Muscle of back (tissue), 11 donors: ENCODE data around the gene NPEPL1. TPM values are rescaled to one million over a fixed set of nuclear protein-coding genes. Genes with fewer than 3 reads are reported as not detected.
A peak's percentile ranks its signal among the peaks of the same experiment; 100 is the strongest.

Experiments
- DNase-seq, 3 donors: peaks; one replicate each; pipeline versions ENCODE4 v3.0.0 to v3.0.0-alpha.2; 2013
- polyA plus RNA-seq, 10 donors: library from polyadenylated mRNA; unstranded; fragments of 120-200 nt; gene quantifications; one replicate each; pipeline ENCODE4 v1.2.1, GENCODE V29; 2013; ENCODE audit not compliant: insufficient read length in 10 of 10

Gene NPEPL1
- polyA plus RNA-seq, 10 donors, result 26.4 to 59.7 (median 38.4) TPM

DNA sequence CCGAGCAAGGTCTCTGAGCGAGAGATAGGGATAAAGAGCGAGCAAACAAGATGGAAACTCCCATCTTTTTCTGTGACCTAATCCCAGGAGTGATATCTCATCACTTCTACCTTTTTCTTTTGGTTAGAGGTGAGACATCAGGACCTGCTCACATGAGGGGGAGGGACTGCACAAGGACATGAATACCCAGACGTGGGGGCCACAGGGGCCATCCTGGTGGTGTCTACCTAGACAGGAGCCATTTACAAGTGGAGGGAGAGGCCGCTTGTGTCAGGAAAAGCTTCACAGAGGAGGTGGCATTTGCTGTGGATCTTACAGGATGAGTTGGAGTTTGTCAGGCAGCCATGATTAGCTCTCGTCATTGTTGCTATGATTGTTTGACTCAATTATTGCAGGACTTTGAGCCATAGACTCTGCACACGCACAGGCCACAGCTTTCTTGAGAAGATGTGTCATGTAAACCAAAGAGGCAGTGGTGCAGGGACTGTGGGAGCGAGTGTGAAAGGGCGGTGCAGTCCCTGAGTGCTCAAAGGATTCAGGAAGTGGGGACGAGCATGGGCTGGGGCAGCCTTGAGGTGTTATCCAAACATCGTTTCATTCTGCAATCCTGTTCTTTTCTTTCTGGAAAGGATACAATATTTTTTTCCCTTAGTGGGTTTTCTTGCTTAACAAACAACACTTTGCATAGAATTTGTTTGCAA, 7.7 kb downstream of the NPEPL1 start:
- peak in 2 of 3 donors; percentile 38 to 76 for DNase-seq

DNA sequence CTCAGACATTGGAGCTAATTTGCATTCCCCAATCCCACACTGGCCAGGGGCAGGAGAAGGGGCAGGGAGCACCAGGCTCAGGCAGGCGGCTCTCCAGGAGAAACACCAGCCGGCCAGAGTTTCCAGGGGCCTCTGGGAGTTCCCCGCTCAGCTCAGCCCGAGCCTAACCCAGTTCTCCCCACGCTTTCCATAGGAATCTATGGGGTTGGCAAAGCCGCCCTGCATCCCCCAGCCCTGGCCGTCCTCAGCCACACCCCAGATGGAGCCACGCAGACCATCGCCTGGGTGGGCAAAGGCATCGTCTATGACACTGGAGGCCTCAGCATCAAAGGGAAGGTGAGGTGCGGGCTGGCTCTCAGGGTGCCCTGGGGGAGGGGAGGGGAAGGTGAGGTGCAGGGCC, 8.2 kb downstream of the NPEPL1 start:
- peak in 1 of 3 donors; percentile 67 for DNase-seq

GRCh38 chr20:58701431-58702160, 9.0 kb downstream of the NPEPL1 start:
- no peak for DNase-seq

DNA sequence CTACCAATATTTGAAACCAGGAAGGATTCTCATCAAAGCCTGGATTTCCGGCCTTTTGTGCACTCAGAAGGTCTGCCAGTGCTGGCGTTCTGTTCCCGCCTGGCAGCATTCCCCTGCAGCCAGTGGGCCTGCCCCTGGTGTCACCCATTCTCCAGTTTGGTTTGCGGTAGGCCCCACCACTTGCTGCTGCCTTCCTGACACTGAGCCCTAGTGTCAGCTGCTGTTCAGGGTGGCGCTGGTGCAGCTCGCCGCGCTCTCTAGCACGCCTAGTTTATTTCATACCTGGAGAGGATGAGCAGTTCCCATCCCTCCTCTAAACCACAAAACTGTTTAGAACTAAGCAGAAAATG, 9.5 kb downstream of the NPEPL1 start:
- no peak for DNase-seq

DNA sequence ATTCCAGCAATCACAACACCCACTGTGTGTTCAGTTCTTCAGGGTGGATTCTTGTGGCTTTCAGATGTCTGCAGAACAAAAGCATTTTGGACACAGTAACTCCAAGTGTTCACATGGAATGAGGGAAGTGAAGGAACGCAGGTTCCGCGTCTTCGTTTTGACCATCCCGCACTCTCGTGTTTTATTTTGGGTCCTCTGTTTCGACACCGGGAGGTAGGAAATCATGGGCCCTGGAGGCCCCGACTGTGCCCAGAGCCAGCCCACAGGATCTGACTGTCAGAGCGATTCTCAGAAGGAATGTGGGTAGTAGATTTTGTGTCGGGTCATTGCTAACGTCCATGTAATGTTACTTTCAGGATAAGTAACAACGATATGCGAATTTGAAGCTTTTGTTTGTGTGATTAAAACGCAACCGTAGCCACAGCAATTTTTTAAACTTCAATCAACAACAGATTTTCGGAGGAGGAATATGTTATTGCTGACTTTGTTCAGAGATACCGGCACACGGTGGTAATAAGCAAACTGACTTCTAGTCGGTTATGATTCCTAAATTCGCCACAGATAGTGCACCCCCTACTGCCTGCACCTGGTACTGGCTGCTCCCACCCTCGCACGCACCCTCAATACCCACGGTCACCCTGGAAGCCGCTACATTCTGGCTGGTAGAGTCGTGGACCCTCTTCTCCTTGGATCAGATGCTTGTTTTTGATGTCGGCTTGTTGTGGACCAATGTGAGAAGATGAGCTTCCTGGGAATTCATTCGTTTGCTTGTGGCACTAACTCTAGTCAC, 10.5 kb downstream of the NPEPL1 start:
- DNase-seq, result no peak

DNA sequence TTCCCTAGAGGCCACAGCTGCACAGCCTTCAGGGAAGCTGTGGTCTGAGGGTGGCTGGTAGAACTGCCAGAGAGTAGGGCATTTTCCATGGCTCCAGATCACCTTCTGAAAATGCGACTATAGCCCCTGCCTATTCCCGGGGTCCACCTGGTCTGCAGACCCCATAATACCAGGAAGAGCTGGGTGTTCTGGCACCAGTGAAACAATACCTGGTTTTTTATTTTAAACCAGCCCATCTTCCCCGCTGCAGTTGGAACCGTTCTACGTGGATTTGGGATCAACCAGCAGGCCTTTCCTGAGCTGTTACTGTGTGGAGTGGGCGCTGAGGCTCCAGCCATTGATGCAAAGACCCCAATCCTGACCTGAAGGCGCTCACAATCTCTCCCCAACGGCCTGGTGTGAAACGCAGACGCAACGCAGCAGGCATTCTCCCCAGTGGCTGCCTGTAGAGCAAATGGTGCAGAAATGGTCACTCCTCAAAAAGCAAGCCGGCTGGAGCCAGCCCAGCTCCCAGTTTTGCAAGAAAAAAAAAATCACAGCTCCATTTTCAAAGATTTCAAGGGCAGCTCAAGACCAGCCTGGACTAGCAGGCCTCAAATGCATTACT, 11.3 kb downstream of the NPEPL1 start:
- DNase-seq, result no peak

DNA sequence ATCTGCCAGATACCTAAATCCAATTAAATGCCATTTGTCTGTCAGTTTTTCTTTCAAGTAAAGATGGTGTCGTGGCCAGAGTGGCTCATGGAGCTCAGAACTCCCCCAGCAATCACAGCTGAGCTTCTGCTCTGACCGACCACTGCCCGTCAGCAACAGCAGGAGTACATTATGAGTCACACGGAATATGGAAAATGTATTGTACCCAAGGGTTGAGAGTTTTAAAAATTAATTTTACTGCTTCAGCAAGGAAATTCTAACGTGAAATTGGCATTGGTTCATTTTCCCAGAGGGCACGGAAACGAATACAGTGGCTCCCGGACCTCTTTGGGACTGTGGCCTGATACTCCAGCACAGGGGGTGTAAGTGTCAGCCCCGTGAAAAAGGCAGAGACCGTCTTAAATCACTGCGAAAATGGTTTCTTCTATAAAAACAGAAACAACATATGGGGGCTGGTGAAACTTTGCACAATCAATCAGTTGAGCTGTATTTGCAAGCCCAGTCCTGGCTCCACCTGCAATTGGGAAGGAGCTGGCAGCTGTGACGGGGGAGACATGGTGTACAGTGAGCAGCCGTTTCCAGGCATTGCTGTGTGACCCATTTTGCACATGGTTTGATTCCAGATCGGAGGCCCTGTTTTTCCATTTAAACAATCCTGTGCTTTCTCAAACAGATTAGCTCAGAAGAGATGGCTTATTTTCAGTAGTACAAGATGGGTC, 12.8 kb downstream of the NPEPL1 start:
- DNase-seq, result peak; percentile 72 to 93 (median 87)

DNA sequence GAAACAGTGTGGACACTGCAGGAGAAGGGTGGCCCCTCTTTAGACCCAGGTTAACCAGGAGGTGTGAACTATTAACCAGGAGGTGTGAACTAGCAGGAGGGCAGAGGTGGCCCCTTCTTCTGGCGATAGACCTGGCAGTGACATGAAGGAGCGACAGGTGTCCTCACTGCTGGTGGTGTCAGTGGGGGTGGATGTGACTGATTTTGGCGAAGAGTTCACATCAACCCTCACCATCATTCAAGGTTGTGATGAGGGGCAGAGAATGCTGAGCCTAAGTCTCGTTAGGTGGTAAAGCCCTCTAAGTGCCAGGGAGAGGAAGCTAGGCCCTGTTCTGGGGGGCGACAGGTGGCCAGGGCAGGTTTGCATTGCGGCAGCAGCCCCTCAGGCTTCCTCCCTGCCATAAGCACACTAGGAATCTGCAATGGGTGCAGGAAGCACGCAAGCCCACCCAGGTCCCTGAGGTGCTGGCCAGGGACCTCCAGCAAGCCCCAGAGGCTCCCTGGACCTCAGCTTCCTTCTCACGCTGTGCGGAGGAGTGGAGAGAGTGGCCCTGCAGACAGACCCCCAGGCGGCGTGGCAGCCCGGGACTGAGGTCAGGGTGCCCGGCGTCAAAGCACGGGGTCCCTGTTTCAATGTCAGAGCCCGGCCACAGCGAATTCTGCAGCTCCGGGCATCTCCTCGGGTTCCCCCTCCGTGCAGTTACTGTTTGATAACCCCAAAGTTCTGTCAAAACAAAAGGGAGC, 13.7 kb downstream of the NPEPL1 start:
- DNase-seq, result peak in 1 of 3 donors; percentile 17

DNA sequence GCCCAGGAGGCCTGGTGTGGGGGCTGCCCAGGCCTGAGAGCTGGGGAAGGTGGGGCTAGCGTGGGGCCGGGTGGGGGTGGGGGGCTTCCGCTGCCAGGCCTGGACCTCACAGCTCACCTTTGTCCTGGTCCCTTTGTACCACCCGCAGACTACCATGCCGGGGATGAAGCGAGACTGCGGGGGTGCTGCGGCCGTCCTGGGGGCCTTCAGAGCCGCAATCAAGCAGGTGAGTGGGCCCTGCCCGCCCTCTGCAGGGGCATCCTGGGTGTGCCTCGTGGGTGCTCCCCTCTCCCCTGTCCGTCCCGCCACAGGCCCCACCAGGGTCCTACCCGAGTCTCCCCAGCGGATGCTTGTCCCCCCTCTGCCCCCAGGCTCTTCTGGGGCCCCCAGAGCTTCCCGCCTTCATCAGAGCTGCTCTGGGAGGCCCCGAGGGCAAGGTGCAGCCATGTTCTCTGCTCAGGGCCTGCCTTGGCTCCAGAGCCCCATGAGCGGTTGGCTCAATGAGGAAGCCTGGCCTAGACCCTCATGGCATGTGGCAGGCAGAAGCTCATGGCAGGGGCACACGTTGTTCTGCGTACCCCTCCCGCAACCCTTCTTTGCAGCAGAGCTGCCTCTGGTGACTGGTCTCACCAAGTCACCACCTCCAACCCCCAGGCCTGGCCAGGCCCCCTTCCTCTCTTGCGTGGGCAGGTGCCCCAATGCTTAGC, 14.5 kb downstream of the NPEPL1 start:
- DNase-seq, result peak in 1 of 3 donors; percentile 2

- no peak for DNase-seq
These were observed 15.2 kb downstream of the NPEPL1 start for GRCh38 chr20:58707770-58708169.

DNA sequence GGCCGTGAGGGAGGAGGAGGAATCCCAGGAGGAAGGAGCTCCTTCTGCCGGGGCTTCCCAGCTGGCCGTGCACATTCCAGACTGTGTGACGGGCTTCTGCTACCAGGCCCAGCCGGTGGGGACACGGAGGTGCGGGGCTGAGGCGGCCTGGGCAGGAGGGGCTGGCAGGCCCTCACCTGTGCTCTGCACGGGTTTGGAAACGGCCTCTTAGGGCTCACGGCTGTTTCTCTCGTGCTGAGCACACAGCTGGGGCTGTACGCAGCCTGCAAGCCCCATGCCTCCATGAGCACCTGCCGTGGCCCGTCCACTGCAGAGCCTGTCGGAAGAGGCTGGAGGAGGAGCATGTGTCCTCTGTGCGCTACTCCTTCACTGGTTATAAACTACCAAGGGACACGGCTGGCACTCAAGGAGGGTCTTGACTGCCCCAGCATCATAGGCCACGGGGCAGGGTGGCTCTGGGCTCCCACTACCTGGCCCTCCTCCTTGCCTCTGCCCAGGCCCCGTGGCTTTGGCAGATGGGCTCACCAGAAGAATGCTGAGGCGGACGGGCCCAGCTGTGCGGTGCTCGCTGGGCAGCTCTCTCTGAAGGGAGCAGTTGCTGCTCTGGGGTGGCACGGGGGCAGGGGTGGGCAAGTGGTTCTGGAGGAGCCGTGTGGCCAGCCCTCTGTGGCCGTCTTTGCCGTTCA, 15.8 kb downstream of the NPEPL1 start:
- DNase-seq, result peak in 1 of 3 donors; percentile 61

GRCh38 chr20:58709013-58709702, 16.6 kb downstream of the NPEPL1 start:
- DNase-seq, result peak in 2 of 3 donors; percentile 13 to 20

- DNase-seq, result peak in 2 of 3 donors; percentile 0 to 11
These were observed 17.1 kb downstream of the NPEPL1 start for GRCh38 chr20:58709703-58710039.

- peak in 2 of 3 donors; percentile 0 to 5 for DNase-seq
These were observed 18.1 kb downstream of the NPEPL1 start for GRCh38 chr20:58710481-58711265.

GRCh38 chr20:58711266-58712051, 18.9 kb downstream of the NPEPL1 start:
- peak in 1 of 3 donors; percentile 5 for DNase-seq

- peak in 1 of 3 donors; percentile 1 for DNase-seq
These were observed 19.7 kb downstream of the NPEPL1 start for GRCh38 chr20:58712151-58712791.
